Measurements from ENCODE around the gene RUNX3. TPM values are rescaled to one million over a fixed set of nuclear protein-coding genes. Genes with fewer than 3 reads are reported as not detected.

Gene RUNX3
- total RNA-seq, 4 donors from 2014 or later = 0.26 to 1.7 (median 1.6) TPM; not detected in 1

- Histone ChIP-seq H3K9me3 (no peaks in the 10 kb centered on the region), H3K4me3 (no peak overlapping the region), H3K4me1 (no peaks in the 10 kb centered on the region), H3K36me3 (no peaks in the 10 kb centered on the region), H3K27ac (no peak overlapping the region), H3K27me3 (no peaks in the 10 kb centered on the region)
- no peak for TF ChIP-seq CTCF (IDR thresholded peaks at IDR 0.05)
- no peak for TF ChIP-seq POLR2A (IDR thresholded peaks at IDR 0.05)
- intact Hi-C loops (cut with DNase I; ENCODE audit: low total_unique reads) = no loop called here
- no peak for DNase-seq
Measured at GRCh38 chr1:24958766-24959622, 28.9 kb upstream of the RUNX3 start.

GRCh38 chr1:24957808-24958752 is 28.0 kb upstream of the RUNX3 start:
- Histone ChIP-seq H3K4me3 (no peak overlapping the region), H3K9me3 (no peaks in the 10 kb centered on the region), H3K36me3 (no peaks in the 10 kb centered on the region), H3K27me3 (no peaks in the 10 kb centered on the region), H3K27ac (no peak overlapping the region), H3K4me1 (no peaks in the 10 kb centered on the region)
- DNase-seq = no peak
- intact Hi-C loops (cut with DNase I; ENCODE audit: low total_unique reads) = no loop called here
- TF ChIP-seq CTCF (IDR thresholded peaks at IDR 0.05) (no peak), POLR2A (IDR thresholded peaks at IDR 0.05) (no peak)

- H3K27me3 ChIP-seq = no peaks in the 10 kb centered on the region
- intact Hi-C loops (cut with DNase I; ENCODE audit: low total_unique reads) = no loop called here
- no peaks in the 10 kb centered on the region for H3K4me1 ChIP-seq
- no peak overlapping the region for H3K27ac ChIP-seq
- no peak for TF ChIP-seq POLR2A (IDR thresholded peaks at IDR 0.05)
- no peak for TF ChIP-seq CTCF (IDR thresholded peaks at IDR 0.05)
- DNase-seq = no peak
- H3K36me3 ChIP-seq = no peaks in the 10 kb centered on the region
- H3K9me3 ChIP-seq = no peaks in the 10 kb centered on the region
- no peak overlapping the region for H3K4me3 ChIP-seq
Measured at GRCh38 chr1:24957016-24957807, 27.1 kb upstream of the RUNX3 start.

- Histone ChIP-seq H3K4me3 (no peak overlapping the region), H3K27ac (no peak overlapping the region), H3K9me3 (no peaks in the 10 kb centered on the region), H3K36me3 (no peaks in the 10 kb centered on the region), H3K4me1 (no peaks in the 10 kb centered on the region), H3K27me3 (no peaks in the 10 kb centered on the region)
- no peak for DNase-seq
- intact Hi-C loops (cut with DNase I; ENCODE audit: low total_unique reads) = no loop called here
- TF ChIP-seq POLR2A (IDR thresholded peaks at IDR 0.05) (no peak), CTCF (IDR thresholded peaks at IDR 0.05) (no peak)
Measured at GRCh38 chr1:24955779-24956365, 25.8 kb upstream of the RUNX3 start.

All from uterus (tissue), 4 donors.